Left ventricle myocardium inferior (tissue), 1 donor: ENCODE data around the gene BCAP29. TPM values are rescaled to one million over a fixed set of nuclear protein-coding genes. Genes with fewer than 3 reads are reported as not detected.

Source experiments
- DNase-seq: peaks from one replicate; pipeline ENCODE4 v3.0.0-alpha.2; 2020
- H3K27ac ChIP-seq: fragments of 200-600 bp; replicated peaks from 2 replicates; pipeline ENCODE4 v1.8.0; 2021
- H3K27me3 ChIP-seq: fragments of 200-600 bp; 2 replicates; pipeline ENCODE4 v1.8.0; 2021; ENCODE audit warnings: low read depth
- H3K36me3 ChIP-seq: fragments of 200-600 bp; 2 replicates; pipeline ENCODE4 v1.8.0; 2021
- H3K4me1 ChIP-seq: fragments of 200-600 bp; 2 replicates; pipeline ENCODE4 v1.8.0; 2021
- H3K4me3 ChIP-seq: fragments of 200-600 bp; 2 replicates; pipeline ENCODE4 v1.8.0; 2021; ENCODE audit warnings: mild to moderate bottlenecking, moderate library complexity
- H3K9me3 ChIP-seq: fragments of 200-600 bp; replicated peaks from 2 replicates; pipeline ENCODE4 v1.8.0; 2021
- intact Hi-C: fragments of 100-400 bp; cut with micrococcal nuclease; formaldehyde crosslinking; loops from one replicate; pipeline ENCODE4 v1.11.0; 2022
- total RNA-seq: library from RNA; stranded (reverse); fragmentation: NEBNext Ultra II Directional; extraction: Animal tissue kit (Norgen Biotek cat#: 25700); gene quantifications from one replicate; pipeline ENCODE4 v1.2.1, GENCODE V29; 2021
- TF ChIP-seq, protein P1 (sequence below): fragments of 200-600 bp; IDR thresholded peaks from 2 replicates; pipeline ENCODE4 v1.8.0; 2021; ENCODE audit warnings: antibody characterized with exemption, mild to moderate bottlenecking, borderline replicate concordance
- donor health status: DM: no; HTN: yes; CAD: no; lungs with severe emphysema.

Gene BCAP29
- total RNA-seq, 1 donor from 2014 or later = 91.0 TPM

DNA sequence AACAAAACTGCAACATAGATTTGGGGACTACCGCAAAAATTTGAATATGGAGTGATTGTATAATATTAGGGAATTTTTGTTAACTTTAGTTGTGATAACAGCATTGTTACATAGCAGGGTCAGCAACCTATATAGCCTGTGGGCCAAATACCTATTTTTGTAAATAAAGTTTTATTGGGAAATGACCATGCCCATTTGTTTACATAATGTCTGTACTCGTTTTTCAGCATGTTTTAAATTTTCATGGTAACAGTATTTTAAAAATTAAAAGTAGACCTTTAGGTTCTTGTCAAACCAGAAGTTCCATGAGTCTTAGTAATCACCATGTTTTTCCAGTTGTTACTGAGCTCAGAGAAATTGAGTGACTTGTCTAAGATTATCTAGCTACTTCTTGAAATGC, 4.7 kb downstream of the BCAP29 start:
- no peak for DNase-seq
- Histone ChIP-seq H3K4me1 (peaks cover 60% of the 10 kb centered on the region), H3K27me3 (no peaks in the 10 kb centered on the region), H3K9me3 (no peaks in the 10 kb centered on the region), H3K27ac (no peak overlapping the region), H3K4me3 (no peak overlapping the region), H3K36me3 (peaks cover 36% of the 10 kb centered on the region)
- TF ChIP-seq, protein P1, sequence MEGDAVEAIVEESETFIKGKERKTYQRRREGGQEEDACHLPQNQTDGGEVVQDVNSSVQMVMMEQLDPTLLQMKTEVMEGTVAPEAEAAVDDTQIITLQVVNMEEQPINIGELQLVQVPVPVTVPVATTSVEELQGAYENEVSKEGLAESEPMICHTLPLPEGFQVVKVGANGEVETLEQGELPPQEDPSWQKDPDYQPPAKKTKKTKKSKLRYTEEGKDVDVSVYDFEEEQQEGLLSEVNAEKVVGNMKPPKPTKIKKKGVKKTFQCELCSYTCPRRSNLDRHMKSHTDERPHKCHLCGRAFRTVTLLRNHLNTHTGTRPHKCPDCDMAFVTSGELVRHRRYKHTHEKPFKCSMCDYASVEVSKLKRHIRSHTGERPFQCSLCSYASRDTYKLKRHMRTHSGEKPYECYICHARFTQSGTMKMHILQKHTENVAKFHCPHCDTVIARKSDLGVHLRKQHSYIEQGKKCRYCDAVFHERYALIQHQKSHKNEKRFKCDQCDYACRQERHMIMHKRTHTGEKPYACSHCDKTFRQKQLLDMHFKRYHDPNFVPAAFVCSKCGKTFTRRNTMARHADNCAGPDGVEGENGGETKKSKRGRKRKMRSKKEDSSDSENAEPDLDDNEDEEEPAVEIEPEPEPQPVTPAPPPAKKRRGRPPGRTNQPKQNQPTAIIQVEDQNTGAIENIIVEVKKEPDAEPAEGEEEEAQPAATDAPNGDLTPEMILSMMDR = no peak
- intact Hi-C loops = no loop called here

DNA sequence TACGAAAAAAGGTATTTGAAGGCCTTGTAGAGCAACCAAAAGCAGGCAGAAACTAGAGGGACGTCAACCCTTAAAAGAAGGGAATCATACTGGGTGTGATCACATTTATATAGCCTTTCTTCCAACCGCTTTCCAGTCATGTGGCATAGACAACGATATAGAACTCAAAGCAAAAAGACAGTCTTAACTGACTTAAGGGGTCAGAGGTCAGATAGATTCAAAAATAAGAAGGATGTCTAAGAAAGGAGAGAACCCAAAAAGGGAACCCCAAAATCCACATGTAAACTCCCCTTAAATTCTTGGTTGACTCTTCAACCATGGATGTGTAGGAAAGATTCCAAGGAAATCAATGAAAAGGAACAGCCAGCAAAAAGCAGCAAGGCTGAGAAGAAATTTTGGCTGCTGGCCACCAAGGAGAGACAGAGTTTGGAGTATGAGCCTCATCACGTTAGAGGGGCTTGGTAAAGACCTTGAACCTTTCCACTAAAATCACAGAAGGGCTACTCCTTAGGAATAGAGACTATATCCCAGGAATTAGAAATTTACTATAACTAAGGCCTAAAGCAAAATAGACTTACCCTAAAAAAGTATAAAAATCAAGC, 8.6 kb downstream of the BCAP29 start:
- DNase-seq = no peak
- Histone ChIP-seq H3K9me3 (no peaks in the 10 kb centered on the region), H3K27ac (no peak overlapping the region), H3K36me3 (peaks cover 36% of the 10 kb centered on the region), H3K4me3 (no peak overlapping the region), H3K27me3 (no peaks in the 10 kb centered on the region), H3K4me1 (peaks cover 56% of the 10 kb centered on the region)
- intact Hi-C loops = no loop called here
- TF ChIP-seq, protein P1 = no peak

DNA sequence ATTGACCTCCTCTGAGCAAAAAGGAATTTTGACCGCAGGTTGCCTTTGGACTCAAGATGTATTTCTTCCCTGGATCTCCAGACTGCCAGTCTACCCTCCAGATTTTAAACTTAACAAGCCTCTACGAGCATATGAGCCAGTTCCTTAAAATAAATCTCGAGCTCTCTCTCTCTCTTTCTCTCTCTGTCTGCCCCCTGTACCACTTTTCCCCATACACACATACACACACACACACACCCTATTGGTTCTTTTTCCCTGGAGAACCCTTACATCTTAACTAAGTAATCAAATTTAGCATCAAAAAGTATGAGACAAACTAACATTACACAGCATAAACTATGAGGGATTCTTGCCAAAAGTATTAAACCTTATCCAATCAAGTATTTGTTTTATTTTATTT, 11.4 kb downstream of the BCAP29 start:
- no peak overlapping the region for H3K4me3 ChIP-seq
- H3K27ac ChIP-seq = peak overlapping the region; percentile 51
- intact Hi-C loops = no loop called here
- no peak for DNase-seq
- TF ChIP-seq, protein P1 = no peak
- H3K4me1 ChIP-seq = peaks cover 54% of the 10 kb centered on the region
- H3K27me3 ChIP-seq = no peaks in the 10 kb centered on the region
- H3K9me3 ChIP-seq = no peaks in the 10 kb centered on the region
- peaks cover 22% of the 10 kb centered on the region for H3K36me3 ChIP-seq

DNA sequence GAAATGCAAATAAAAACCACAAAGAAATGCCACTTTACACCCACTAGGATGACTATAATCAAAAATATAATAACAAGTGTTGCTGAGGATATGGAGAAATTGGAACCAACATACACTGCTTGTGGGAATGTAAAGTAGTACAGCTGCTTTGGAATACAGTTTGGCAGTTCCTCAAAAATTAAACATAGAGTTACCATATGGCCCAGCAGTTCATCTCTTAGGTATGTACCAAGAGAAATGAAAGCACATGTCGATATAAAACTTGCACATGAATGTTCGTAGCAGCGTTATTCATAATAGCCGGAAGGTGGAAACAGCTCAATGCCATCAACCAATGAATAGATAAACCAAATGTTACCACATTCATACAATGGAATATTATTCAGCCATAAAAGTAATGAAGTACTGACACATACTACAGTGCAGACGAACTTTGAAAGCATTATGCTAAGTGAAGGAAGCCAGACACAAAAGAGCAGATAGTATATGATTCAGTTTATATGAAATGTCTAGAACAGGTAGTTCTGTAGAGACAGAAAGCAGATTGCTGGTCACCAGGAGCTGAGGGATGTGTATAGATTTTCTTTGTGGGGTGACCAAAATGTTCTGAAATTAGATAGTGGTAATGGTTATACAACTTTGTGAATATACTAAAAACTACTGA, 12.4 kb downstream of the BCAP29 start:
- Histone ChIP-seq H3K27ac (peak overlapping the region; percentile 51), H3K4me1 (peaks cover 55% of the 10 kb centered on the region), H3K36me3 (peaks cover 22% of the 10 kb centered on the region), H3K4me3 (no peak overlapping the region), H3K9me3 (no peaks in the 10 kb centered on the region), H3K27me3 (no peaks in the 10 kb centered on the region)
- no peak for DNase-seq
- TF ChIP-seq, protein P1 = no peak
- intact Hi-C loops = no loop called here

DNA sequence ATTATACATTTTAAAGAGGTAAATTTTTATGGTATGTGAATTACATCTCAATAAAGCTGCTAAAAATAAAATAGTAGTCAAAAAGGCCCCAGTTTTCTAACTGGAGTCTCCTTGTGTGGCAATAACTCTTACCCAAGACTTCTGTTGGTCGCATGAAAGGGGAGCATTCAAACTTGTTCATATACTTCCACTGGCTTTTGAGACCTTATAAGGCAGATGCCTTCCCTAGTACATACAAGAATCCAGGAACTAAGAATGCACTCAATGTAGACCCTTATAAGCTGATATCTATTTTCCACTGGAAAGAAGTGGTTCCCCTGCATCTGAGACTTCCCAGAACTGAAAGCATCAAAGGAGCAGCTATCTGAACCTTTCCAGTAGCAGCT, 13.0 kb downstream of the BCAP29 start:
- TF ChIP-seq, protein P1 = no peak
- Histone ChIP-seq H3K9me3 (no peaks in the 10 kb centered on the region), H3K27ac (peak overlapping the region; percentile 51), H3K4me1 (peaks cover 58% of the 10 kb centered on the region), H3K4me3 (no peak overlapping the region), H3K36me3 (peaks cover 22% of the 10 kb centered on the region), H3K27me3 (no peaks in the 10 kb centered on the region)
- no peak for DNase-seq
- intact Hi-C loops = no loop called here
